GM18870 (cell line): ENCODE results near the gene RAMAC.
A peak's percentile ranks its signal among the peaks of the same experiment; 100 is the strongest.
"Not testable (repeated sequence)": the region's sequence is repeated elsewhere in the genome, so short reads cannot be mapped to it uniquely, and the experiment has no call there.

Source experiments
- ATAC-seq: cut with Tn5 transposase; IDR thresholded peaks from one replicate; pipeline ENCODE4 v1.9.1; 2021; ENCODE audit warnings: moderate library complexity; ENCODE audit not compliant: unreplicated experiment

RAMAC gene

GRCh38 chr15:82985688-82986441, at the start of gene RAMAC:
RAMAC (plus strand) TSS chr15:82986210; CDS start chr15:82989019, 2,809 bp downstream.
- ATAC-seq: peak; percentile 94

- ATAC-seq: no peak
Measured at GRCh38 chr15:82936966-82937711, 48.9 kb upstream of the RAMAC start.

- ATAC-seq: no peak
Measured at GRCh38 chr15:82937712-82938058, 48.3 kb upstream of the RAMAC start.

DNA sequence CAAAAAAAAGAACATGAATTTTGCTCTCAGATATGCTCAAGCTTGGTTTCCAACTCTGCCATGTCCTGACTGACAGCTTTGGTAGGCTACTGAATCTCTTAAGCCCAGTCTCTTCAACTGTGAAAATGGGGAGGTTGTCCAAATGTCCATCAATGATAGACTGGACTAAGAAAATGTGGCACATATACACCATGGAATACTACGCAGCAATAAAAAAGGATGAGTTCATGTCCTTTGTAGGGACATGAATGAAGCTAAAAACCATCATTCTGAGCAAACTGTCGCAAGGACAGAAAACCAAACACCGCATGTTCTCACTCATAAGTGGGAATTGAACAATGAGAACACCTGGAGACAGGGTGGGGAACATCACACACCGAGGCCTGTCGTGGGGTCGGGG, 46.3 kb upstream of the RAMAC start:
- ATAC-seq: not testable (repeated sequence)

GRCh38 chr15:82942691-82943090, 43.3 kb upstream of the RAMAC start:
- no peak for ATAC-seq

- ATAC-seq: no peak
Measured at GRCh38 chr15:82943176-82943575, 42.8 kb upstream of the RAMAC start.

GRCh38 chr15:82944056-82944455, 42.0 kb upstream of the RAMAC start:
- ATAC-seq: no peak

DNA sequence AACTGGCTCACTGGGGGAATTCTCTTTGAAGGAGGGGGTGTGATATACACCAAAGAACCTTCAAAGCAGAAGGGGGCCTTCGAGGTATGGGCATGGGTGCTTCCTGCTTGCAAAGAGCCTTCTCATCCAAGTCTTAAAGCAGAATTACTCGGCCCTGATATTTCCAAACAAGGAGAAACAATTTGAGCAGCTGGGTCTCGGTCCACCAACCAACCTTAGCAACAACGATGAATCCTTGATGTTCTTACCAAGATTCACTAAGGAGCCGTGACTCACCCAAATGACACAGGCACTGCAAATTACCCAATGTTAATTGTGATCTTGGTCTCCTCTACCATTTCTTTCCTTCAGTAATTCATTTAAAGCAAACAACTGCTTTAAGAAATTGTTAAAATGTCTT, 41.2 kb upstream of the RAMAC start:
- ATAC-seq: no peak

GRCh38 chr15:82945326-82945725, 40.7 kb upstream of the RAMAC start:
- ATAC-seq: no peak

- no peak for ATAC-seq
Measured at GRCh38 chr15:82946155-82946701, 39.8 kb upstream of the RAMAC start.

DNA sequence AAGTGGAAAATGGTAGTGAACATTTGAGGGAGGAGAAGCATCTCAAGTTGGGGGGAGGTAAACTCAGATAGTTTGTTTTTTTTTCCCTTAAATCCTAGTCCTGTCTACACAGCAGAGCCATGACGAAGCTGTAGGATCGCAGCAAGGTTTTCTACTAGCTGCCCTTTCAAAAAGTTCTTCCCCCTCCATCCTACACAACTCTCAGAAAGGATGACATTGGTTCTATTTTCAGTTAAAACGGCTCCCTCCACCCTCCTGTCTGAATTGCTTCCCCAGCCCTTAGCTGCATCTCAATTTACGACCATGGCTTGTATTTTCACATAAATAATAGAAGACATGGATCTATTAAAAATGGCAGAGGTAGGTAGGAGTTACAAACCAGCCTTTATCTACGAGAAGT, 35.7 kb upstream of the RAMAC start:
- ATAC-seq: peak; percentile 3

GRCh38 chr15:82950746-82951370, 35.2 kb upstream of the RAMAC start:
- ATAC-seq: peak; percentile 59

GRCh38 chr15:82951472-82952157, 34.4 kb upstream of the RAMAC start:
- ATAC-seq: no peak

DNA sequence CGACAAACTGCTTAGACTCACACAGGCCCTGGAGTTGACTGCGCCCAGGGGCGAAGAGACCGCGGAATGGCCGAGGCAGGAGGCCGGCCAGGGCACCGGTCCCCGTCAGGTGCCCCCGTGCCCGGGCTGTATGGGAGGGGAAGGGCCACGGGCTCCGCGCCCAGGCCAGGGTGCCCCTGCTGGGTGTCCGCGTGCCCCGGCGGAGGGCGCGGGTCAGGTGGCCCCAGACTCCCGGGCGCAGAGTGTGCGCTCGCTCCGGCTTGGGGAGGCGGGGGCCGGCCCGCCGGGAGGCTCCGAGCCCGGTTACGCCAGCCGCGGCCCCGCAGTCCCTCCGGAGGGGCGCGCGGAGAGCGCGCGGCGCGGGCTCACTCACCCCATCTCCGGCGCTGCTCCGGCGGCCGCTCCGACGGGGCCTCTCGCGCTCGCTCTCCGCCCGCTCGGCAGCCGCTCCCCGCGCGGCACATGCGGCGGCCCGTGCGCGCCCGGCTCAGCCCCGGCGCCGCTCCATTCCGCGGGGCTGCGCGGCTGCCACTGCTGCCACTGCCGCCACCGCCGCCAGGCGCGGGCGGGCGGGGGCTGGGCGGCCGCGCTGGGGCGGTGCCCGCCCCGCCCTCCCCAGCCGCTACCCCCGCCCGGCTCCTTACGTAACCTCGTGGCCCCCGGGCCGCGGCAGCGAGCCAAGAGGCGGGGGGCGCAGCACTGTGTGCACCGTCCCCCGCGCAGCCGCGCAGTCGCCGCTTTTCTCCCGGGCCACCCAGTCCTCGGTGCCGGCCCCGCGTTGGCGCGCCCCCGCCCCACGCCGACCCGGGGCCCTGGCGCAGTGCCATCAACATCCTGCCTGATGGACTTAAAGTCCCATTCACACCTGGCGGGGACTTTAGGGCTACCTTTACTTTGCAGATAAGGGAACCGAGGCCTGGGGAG, 33.6 kb upstream of the RAMAC start, which contains the start of gene HOMER2:
Gene HOMER2, minus strand, starts transcription at position 563 of the 924 bp plus-strand sequence. Its CDS starts 185 bp downstream, at position 378.
- no peak for ATAC-seq

DNA sequence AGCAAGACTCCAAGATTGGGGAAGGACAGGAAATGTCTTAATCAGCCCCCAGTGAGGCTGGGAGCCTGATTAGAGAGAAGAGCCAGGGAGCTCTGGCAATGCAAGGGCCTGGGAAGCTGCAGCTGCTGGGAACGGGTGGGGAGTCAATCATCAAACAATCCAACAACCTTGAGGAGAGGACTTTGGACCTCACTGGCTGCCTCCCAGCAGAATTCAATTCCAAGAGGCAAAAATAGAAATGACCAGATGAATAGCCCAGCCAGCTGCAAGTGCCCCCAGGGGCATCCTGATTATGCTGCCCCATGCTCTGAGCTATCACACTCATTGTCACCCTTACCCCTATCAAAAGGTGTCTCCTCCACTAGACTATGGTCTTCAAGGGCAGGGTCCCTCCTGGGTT, 27.4 kb upstream of the RAMAC start:
- no peak for ATAC-seq

- ATAC-seq: no peak
Measured at GRCh38 chr15:82959423-82959822, 26.6 kb upstream of the RAMAC start.

GRCh38 chr15:82960766-82961165, 25.2 kb upstream of the RAMAC start:
- no peak for ATAC-seq

GRCh38 chr15:82963471-82964341, 22.3 kb upstream of the RAMAC start:
- no peak for ATAC-seq

- ATAC-seq: no peak
Measured at GRCh38 chr15:82964890-82965289, 21.1 kb upstream of the RAMAC start.
